Measurements from ENCODE around the gene DDX53. TPM values are rescaled to one million over a fixed set of nuclear protein-coding genes. Genes with fewer than 3 reads are reported as not detected.

DDX53 gene
- total RNA-seq: not detected

- no peaks in the 10 kb centered on the region for H3K36me3 ChIP-seq
- intact Hi-C loops (cut with DNase I): no loop called here
- H3K4me3 ChIP-seq: no peak within 1 kb of the TSS
- H3K27me3 ChIP-seq: no peaks in the 10 kb centered on the region
- no peaks in the 10 kb centered on the region for H3K4me1 ChIP-seq
- no peak for DNase-seq (ENCODE audit: extremely low spot score in 2 of 2)
- H3K9me3 ChIP-seq: no peaks in the 10 kb centered on the region
- TF ChIP-seq POLR2AphosphoS5 (IDR thresholded peaks at IDR 0.05; ENCODE audit: insufficient read depth in 1 of 2, low read depth in 1 of 2) (no peak), CTCF (IDR thresholded peaks at IDR 0.05) (no peak), POLR2A (IDR thresholded peaks at IDR 0.05) (no peak)
- H3K27ac ChIP-seq: no peak within 1 kb of the TSS
Measured at GRCh38 chrX:22999696-23000223, at the start of gene DDX53. DDX53 (plus strand) TSS chrX:22999960; CDS start chrX:23000058, 98 bp downstream.

- no peak for DNase-seq (ENCODE audit: extremely low spot score in 2 of 2)
- intact Hi-C loops (cut with DNase I): no loop called here
- TF ChIP-seq POLR2A (IDR thresholded peaks at IDR 0.05) (no peak), CTCF (IDR thresholded peaks at IDR 0.05) (no peak), POLR2AphosphoS5 (IDR thresholded peaks at IDR 0.05; ENCODE audit: insufficient read depth in 1 of 2, low read depth in 1 of 2) (no peak)
Measured at GRCh38 chrX:22950269-22951266, 49.2 kb upstream of the DDX53 start.

GRCh38 chrX:22952010-22952409 lies 47.8 kb upstream of the DDX53 start:
- no peaks in the 10 kb centered on the region for H3K4me1 ChIP-seq
- H3K27me3 ChIP-seq: no peaks in the 10 kb centered on the region
- no peaks in the 10 kb centered on the region for H3K9me3 ChIP-seq
- DNase-seq (ENCODE audit: extremely low spot score in 2 of 2): no peak
- H3K36me3 ChIP-seq: no peaks in the 10 kb centered on the region
- no peak overlapping the region for H3K27ac ChIP-seq
- TF ChIP-seq POLR2A (IDR thresholded peaks at IDR 0.05) (no peak), POLR2AphosphoS5 (IDR thresholded peaks at IDR 0.05; ENCODE audit: insufficient read depth in 1 of 2, low read depth in 1 of 2) (no peak), CTCF (IDR thresholded peaks at IDR 0.05) (no peak)
- no peak overlapping the region for H3K4me3 ChIP-seq
- intact Hi-C loops (cut with DNase I): no loop called here

More at GRCh38 chrX:22950269-22951266, 49.2 kb upstream of the DDX53 start:
- Histone ChIP-seq H3K27ac (no peak overlapping the region), H3K36me3 (no peaks in the 10 kb centered on the region), H3K4me3 (no peak overlapping the region), H3K27me3 (no peaks in the 10 kb centered on the region), H3K9me3 (no peaks in the 10 kb centered on the region), H3K4me1 (no peaks in the 10 kb centered on the region)

GRCh38 chrX:22958250-22958649 lies 41.5 kb upstream of the DDX53 start:
- Histone ChIP-seq H3K27ac (no peak overlapping the region), H3K9me3 (no peaks in the 10 kb centered on the region), H3K27me3 (no peaks in the 10 kb centered on the region), H3K4me1 (no peaks in the 10 kb centered on the region), H3K4me3 (no peak overlapping the region), H3K36me3 (no peaks in the 10 kb centered on the region)
- no peak for DNase-seq (ENCODE audit: extremely low spot score in 2 of 2)
- TF ChIP-seq CTCF (IDR thresholded peaks at IDR 0.05) (no peak), POLR2A (IDR thresholded peaks at IDR 0.05) (no peak), POLR2AphosphoS5 (IDR thresholded peaks at IDR 0.05; ENCODE audit: insufficient read depth in 1 of 2, low read depth in 1 of 2) (no peak)
- intact Hi-C loops (cut with DNase I): no loop called here

Measured in vagina (tissue), 2 donors.